HG03432 (cell line): ENCODE data around the gene CLDN24.
A peak's percentile ranks its signal among the peaks of the same experiment; 100 is the strongest.

Experiments
- ATAC-seq: cut with Tn5 transposase; IDR thresholded peaks from one replicate; pipeline ENCODE4 v1.9.1; 2021; ENCODE audit warnings: mild to moderate bottlenecking, moderate library complexity; ENCODE audit not compliant: unreplicated experiment

CLDN24 gene

DNA sequence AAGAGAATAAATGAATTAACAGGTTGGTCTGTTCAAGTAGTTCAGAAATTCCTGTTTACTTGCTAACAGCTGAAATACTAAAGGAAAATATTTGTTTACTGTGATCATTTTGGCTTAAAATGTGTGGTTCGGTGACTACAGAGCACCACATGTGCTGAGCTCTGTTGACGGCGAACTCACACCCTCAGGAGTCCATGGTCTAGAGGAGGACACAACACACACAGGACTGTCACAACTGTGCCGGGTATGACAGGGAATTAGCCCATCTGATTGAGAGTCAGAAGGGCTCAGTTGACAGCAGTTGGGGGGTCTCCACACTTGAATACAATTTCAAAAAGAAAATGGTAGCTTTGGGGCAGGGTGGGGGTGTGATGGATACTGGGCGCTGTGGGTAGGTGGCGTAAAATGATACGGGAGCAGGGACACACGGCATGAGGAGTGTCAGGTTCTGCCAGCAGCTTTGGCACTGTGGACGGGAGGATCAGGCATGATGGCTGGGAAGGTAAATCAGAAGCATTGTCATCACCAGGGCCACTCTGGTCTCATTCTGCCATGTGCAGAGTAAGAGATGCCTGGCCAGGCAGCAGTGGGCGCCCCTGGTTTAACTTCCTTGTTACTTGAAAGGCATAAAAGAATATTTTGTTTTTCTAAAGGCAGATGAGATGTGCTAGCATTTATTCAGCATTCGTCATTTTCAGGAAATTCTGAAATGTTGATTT is 35.5 kb downstream of the CLDN24 start:
- peak; percentile 30 for ATAC-seq

DNA sequence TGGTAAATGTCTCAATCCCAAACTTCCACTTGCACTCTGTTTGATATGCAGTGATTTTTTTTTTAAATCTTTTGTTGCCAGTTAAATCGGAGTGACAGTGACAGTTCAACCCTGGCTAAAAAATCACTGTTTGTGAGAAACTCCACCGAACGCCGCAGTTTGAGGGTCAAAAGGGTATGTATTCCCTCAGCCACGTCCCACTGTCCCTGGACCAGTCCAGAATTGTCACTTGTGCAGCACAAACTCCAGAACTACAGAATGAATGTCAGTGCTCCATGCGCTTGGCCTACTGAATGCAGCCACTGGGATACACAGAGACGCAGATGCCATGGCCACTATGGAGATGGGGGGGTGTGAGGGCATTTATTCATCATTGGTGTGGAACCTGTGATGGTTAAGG is 36.3 kb downstream of the CLDN24 start:
- ATAC-seq = no peak

DNA sequence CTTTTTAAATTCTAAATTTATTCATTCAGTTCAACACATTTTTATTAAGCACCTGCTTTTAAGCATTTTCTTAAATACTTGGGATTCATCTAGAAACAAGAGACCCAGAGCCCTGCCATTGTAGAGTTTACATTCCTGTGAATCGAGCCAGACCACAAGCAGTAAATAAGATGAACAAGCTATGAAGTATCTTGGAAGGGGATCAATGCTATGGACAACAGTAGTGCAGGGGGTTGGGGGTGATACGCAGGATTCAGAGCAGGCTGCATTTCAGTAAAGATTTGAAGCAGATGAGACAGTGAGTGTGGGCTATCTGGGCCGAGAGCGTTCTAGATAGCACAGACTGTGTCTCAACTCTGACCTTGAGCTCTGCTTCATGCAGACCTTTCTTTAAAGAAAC is 37.3 kb downstream of the CLDN24 start:
- ATAC-seq = no peak

GRCh38 chr4:183284258-183284785 is 37.9 kb downstream of the CLDN24 start:
- no peak for ATAC-seq

GRCh38 chr4:183276106-183276505 is 46.1 kb downstream of the CLDN24 start:
- no peak for ATAC-seq

GRCh38 chr4:183272384-183272783 is 49.8 kb downstream of the CLDN24 start:
- ATAC-seq = no peak
